Rectal smooth muscle tissue (tissue), 1 donor: Measurements from ENCODE around the gene LRRC41.
"Not testable (repeated sequence)": the region's sequence is repeated elsewhere in the genome, so short reads cannot be mapped to it uniquely, and the experiment has no call there.

Experiments used
- H3K27ac ChIP-seq: one replicate; pipeline ENCODE4 v1.7.0; 2013; ENCODE audit warnings: low read depth, low read length, inconsistent platforms
- H3K27me3 ChIP-seq: one replicate; pipeline ENCODE4 v1.7.0; 2013; ENCODE audit warnings: low read length; ENCODE audit not compliant: control insufficient read depth, insufficient read depth
- H3K36me3 ChIP-seq: one replicate; pipeline ENCODE4 v1.7.0; 2013; ENCODE audit warnings: low read length; ENCODE audit not compliant: control insufficient read depth, insufficient read depth
- H3K4me1 ChIP-seq: one replicate; pipeline ENCODE4 v1.7.0; 2013; ENCODE audit warnings: low read length; ENCODE audit not compliant: control insufficient read depth, insufficient read depth
- H3K4me3 ChIP-seq: one replicate; pipeline ENCODE4 v1.7.0; 2013; ENCODE audit warnings: low read length
- H3K9ac ChIP-seq: one replicate; pipeline ENCODE4 v1.7.0; 2013; ENCODE audit warnings: low read length

LRRC41 gene

GRCh38 chr1:46337409-46337808, 34.0 kb upstream of the LRRC41 start:
- H3K27ac ChIP-seq, H3K36me3 ChIP-seq, H3K4me3 ChIP-seq, H3K27me3 ChIP-seq, H3K9ac ChIP-seq, H3K4me1 ChIP-seq: not testable (repeated sequence)

- Histone ChIP-seq H3K27ac (no peak overlapping the region), H3K4me3 (no peak overlapping the region), H3K36me3 (no peaks in the 10 kb centered on the region), H3K9ac (no peak overlapping the region), H3K4me1 (no peaks in the 10 kb centered on the region), H3K27me3 (no peaks in the 10 kb centered on the region)
Observed at GRCh38 chr1:46335081-46335480, 31.7 kb upstream of the LRRC41 start.

GRCh38 chr1:46334030-46334384, 30.6 kb upstream of the LRRC41 start:
- H3K9ac ChIP-seq = no peak overlapping the region
- no peaks in the 10 kb centered on the region for H3K27me3 ChIP-seq
- H3K36me3 ChIP-seq = no peaks in the 10 kb centered on the region
- H3K4me3 ChIP-seq = no peak overlapping the region
- H3K4me1 ChIP-seq = no peaks in the 10 kb centered on the region
- no peak overlapping the region for H3K27ac ChIP-seq

- H3K9ac ChIP-seq = no peak overlapping the region
- H3K4me1 ChIP-seq = no peaks in the 10 kb centered on the region
- H3K4me3 ChIP-seq = no peak overlapping the region
- no peaks in the 10 kb centered on the region for H3K27me3 ChIP-seq
- H3K36me3 ChIP-seq = no peaks in the 10 kb centered on the region
- H3K27ac ChIP-seq = no peak overlapping the region
Observed at GRCh38 chr1:46333300-46334029, 30.0 kb upstream of the LRRC41 start.

GRCh38 chr1:46331786-46332540, 28.5 kb upstream of the LRRC41 start:
- not testable (repeated sequence) for H3K4me1 ChIP-seq, H3K4me3 ChIP-seq, H3K9ac ChIP-seq, H3K27ac ChIP-seq, H3K36me3 ChIP-seq, H3K27me3 ChIP-seq

GRCh38 chr1:46330381-46330780, 27.0 kb upstream of the LRRC41 start:
- not testable (repeated sequence) for H3K4me1 ChIP-seq, H3K4me3 ChIP-seq, H3K27ac ChIP-seq

GRCh38 chr1:46329807-46330206, 26.4 kb upstream of the LRRC41 start:
- H3K4me1 ChIP-seq, H3K36me3 ChIP-seq, H3K9ac ChIP-seq, H3K27ac ChIP-seq, H3K4me3 ChIP-seq, H3K27me3 ChIP-seq: not testable (repeated sequence)

More at GRCh38 chr1:46330381-46330780, 27.0 kb upstream of the LRRC41 start:
- H3K9ac ChIP-seq, H3K36me3 ChIP-seq, H3K27me3 ChIP-seq: not testable (repeated sequence)

- not testable (repeated sequence) for H3K9ac ChIP-seq, H3K27me3 ChIP-seq, H3K36me3 ChIP-seq, H3K4me1 ChIP-seq, H3K27ac ChIP-seq, H3K4me3 ChIP-seq
Observed at GRCh38 chr1:46328182-46328581, 24.8 kb upstream of the LRRC41 start.

GRCh38 chr1:46325285-46326076, 22.1 kb upstream of the LRRC41 start:
- H3K27ac ChIP-seq, H3K4me1 ChIP-seq, H3K9ac ChIP-seq, H3K36me3 ChIP-seq, H3K4me3 ChIP-seq, H3K27me3 ChIP-seq: not testable (repeated sequence)

- not testable (repeated sequence) for H3K27ac ChIP-seq, H3K4me3 ChIP-seq, H3K36me3 ChIP-seq, H3K9ac ChIP-seq, H3K27me3 ChIP-seq, H3K4me1 ChIP-seq
Observed at GRCh38 chr1:46322191-46322590, 18.8 kb upstream of the LRRC41 start.

GRCh38 chr1:46319960-46320914, 16.8 kb upstream of the LRRC41 start:
- not testable (repeated sequence) for H3K27ac ChIP-seq, H3K36me3 ChIP-seq, H3K9ac ChIP-seq

GRCh38 chr1:46319301-46319700, 15.9 kb upstream of the LRRC41 start:
- not testable (repeated sequence) for H3K4me3 ChIP-seq, H3K4me1 ChIP-seq, H3K36me3 ChIP-seq, H3K27ac ChIP-seq, H3K9ac ChIP-seq, H3K27me3 ChIP-seq

More at GRCh38 chr1:46319960-46320914, 16.8 kb upstream of the LRRC41 start:
- H3K27me3 ChIP-seq, H3K4me1 ChIP-seq, H3K4me3 ChIP-seq: not testable (repeated sequence)
